IPS-18c (cell line): Measurements from ENCODE around the gene CHST12.

Experiments used
- H3K4me3 ChIP-seq: 2 replicates; pipeline ENCODE4 v1.7.0; 2013; ENCODE audit warnings: low read depth, mild to moderate bottlenecking, low read length, moderate library complexity; ENCODE audit not compliant: insufficient read depth
- H3K9me3 ChIP-seq: one replicate; pipeline ENCODE4 v1.6.1; 2013; ENCODE audit warnings: mild to moderate bottlenecking, low read length, moderate library complexity; ENCODE audit not compliant: control insufficient read depth, insufficient read depth

CHST12 gene

DNA sequence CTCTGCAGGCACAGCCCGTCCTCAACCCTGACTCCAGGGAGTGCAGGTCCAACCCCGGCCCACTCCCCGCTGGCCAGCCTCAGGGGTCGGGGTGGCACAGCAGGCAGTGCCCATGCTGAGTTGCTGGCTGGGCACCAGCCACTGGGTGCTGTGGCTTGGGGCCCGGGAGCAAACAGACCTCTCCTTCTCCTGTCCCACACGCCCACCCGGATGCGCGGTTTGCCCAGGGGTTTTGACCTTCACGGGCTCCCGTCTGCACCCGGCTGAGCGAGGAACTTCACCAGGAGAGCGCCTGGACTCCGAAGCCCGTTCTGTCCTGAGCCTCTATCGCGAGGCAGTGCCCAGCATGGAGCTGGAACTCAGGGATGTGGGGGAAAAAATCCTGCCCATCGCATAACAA, 75.4 kb downstream of the CHST12 start:
- no peaks in the 10 kb centered on the region for H3K9me3 ChIP-seq
- H3K4me3 ChIP-seq = no peak overlapping the region

DNA sequence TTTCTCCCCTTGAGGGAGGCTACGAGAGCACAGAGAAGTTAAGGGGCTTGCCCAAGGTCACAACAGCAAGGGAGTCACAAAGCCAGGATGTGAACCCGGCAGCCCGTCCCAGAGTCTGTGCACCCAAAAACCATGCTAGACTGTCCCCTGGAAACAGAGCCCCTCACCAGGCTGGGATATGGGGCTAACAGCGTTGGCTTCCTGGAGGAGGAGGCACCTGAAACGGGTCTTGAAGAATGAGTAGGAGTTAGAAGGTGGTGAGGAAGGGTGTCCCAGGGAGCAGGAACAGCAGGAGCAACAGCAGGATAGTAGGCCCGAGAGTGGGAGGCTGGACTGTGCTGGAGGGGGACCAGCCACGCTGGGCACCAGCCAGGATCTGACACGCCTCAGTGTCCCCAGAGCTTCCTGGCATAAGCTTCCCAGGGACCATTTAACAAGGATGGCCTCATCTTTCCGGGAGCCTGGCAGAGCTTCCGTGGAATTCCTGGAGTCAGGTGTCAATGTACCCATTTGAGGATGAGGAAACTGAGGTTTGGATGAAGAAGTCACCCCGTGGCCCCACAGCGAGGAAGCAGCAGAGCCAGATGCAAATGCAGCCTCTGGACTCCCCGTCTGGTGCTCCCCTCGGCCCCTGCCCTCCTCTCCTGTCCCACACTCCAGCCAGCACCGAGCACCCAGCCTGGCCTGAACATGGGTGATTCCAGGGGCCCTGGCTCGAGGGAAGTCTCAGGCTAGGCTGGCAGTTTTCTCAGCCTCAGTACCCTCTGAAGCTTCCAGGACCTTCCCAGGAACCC, 76.1 kb downstream of the CHST12 start:
- H3K4me3 ChIP-seq = no peak overlapping the region

DNA sequence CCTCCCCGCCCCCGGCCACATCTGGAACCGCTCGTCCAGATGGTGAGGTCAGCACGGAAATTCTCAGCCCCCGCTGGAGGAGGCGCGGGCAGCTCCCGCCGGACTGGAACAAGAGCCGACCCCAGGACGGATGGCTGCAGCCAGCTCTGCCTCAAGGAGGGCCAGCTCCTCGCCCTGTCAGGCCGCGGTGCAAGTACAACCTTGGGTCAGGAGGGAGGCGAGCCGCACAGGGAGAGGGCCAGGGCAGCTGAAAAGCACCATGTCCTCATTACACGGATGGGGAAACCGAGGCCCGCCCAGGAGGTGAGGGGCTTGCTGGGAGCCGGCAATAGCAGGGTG, 76.6 kb downstream of the CHST12 start:
- peaks cover 2% of the 10 kb centered on the region for H3K9me3 ChIP-seq
- H3K4me3 ChIP-seq = no peak overlapping the region

More for the DNA sequence above, 76.1 kb downstream of the CHST12 start:
- no peaks in the 10 kb centered on the region for H3K9me3 ChIP-seq

- H3K9me3 ChIP-seq = peaks cover 2% of the 10 kb centered on the region
- no peak overlapping the region for H3K4me3 ChIP-seq
These were observed 77.8 kb downstream of the CHST12 start for GRCh38 chr7:2481195-2481594.

GRCh38 chr7:2482725-2483451, 79.5 kb downstream of the CHST12 start:
- Histone ChIP-seq H3K9me3 (peaks cover 2% of the 10 kb centered on the region), H3K4me3 (no peak overlapping the region)

DNA sequence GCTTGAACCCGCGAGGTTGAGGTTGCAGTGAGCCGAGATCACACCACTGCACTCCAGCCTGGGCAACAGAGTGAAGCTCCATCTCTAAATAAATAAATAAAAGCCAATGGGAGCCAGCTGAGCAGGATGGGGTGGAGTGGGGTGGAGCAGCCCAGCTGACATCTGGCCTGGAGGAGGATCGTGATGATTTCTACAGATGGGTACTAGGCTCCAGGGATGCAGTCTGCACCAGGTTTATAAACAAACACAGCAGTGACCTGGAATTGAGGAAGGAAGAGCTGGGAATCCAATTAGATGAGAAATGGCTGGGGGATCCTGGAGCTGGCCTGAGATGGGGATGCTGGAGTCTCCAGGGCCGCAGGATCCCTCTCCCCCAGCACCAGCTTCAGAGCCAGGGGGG, 80.1 kb downstream of the CHST12 start:
- Histone ChIP-seq H3K9me3 (peaks cover 2% of the 10 kb centered on the region), H3K4me3 (no peak overlapping the region)

GRCh38 chr7:2484868-2485267, 81.5 kb downstream of the CHST12 start:
- H3K9me3 ChIP-seq = peaks cover 2% of the 10 kb centered on the region
- no peak overlapping the region for H3K4me3 ChIP-seq

GRCh38 chr7:2487586-2488271, 84.3 kb downstream of the CHST12 start:
- no peak overlapping the region for H3K4me3 ChIP-seq
- H3K9me3 ChIP-seq = peaks cover 2% of the 10 kb centered on the region

GRCh38 chr7:2488272-2488645, 84.8 kb downstream of the CHST12 start:
- peaks cover 2% of the 10 kb centered on the region for H3K9me3 ChIP-seq
- no peak overlapping the region for H3K4me3 ChIP-seq

DNA sequence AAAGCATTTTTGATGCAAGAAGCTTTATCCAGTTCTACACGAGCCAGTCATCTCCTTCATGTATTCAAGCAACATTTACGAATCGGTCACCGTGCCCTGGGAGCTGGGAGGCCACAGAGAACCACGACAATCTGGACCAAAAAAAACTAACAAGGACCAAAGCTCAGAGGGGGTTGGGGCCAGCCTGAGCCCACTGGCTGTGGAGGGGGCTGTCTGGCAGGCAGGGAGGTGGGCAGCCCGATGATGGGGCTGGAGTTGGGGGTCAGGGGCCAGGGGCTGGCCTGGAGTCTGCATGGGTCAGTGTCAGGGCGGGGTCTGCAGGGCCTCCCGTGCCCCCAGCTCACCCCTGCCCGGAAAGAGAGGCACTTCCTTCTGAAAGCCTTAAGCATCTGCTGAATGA, 85.3 kb downstream of the CHST12 start:
- H3K9me3 ChIP-seq = peaks cover 2% of the 10 kb centered on the region
- no peak overlapping the region for H3K4me3 ChIP-seq

DNA sequence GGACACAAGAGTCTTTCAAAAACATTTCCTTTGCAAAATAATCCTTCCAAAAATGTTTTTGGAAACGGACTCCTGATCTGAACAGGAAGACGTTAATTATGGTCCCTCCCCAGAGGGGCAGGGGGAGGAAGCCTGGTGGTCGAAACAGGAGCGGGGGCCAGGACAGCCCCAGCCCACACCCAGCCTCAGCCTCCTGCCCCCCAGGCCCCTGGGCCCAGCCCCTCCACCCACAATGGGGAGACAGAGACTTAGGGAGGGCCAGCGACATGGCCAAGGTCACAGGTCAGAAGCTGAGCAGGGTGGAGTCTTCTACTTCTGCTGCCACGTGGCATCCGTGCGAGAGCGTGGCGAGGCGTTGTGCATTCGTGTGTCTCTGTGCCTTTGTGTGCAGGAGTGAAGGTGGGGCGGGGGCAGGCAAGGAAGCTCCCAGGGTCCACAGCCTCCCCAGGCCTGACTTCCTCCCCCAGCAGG, 86.8 kb downstream of the CHST12 start:
- Histone ChIP-seq H3K4me3 (no peak overlapping the region), H3K9me3 (no peaks in the 10 kb centered on the region)

DNA sequence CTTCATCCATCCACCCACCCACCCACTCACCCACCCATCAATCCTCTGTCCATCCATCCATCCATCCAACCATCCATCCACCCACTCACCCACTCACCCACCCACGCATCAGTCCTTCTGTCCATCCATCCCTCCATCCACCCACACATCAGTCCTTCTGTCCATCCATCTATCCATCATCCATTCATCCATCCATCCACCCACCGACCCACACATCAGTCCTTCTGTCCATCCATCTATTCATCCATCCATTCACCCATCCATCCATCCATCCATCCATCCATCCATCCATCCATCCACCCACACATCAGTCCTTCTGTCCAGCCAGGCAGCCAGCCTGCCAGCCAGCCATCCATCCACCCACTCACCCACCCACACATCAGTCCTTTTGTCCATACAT, 88.6 kb downstream of the CHST12 start:
- Histone ChIP-seq H3K4me3 (no peak overlapping the region), H3K9me3 (no peaks in the 10 kb centered on the region)

DNA sequence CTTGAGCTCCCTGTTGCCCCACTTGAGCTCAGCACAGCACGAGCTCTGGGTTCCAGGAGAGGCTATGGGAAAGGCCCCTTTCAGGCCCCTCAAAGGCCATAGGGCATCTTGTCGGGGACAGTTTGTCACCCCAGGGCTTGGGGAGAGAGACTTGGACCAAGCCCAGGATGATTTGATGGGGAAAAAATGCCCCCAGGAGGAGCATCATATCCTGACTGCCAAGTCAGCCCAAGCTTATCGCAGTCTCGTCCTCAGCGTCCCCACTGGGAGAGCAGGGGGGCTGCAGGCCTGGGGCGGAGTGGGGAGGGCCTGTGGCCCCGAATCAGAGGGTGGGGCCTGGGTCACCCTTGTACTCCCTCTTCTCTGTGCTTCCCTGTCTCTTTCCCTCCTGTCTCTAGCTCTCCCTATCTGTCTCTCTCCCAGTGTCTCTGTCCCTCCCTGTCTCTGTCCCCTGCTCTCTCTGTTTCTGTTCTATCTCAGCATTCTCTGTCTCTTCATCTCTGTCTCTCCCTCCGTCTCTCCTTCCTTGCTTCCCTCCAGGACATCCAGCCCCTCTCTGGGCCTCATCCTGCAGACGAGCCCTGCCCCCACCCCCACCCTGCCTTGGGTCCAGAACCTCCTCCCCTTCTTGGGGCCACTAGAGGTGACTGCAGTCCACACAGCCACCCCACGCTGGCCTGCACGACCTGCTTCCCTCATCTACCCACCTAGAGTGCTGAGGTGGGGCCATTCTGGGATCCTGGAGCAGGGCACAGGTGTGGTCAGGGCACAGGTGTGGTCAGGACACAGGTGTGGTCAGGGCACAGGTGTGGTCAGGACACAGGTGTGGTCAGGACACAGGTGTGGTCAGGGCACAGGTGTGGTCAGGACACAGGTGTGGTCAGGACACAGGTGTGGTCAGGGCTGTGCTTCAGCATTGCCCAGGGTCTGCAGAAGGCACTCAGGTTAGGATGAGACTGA, 90.1 kb downstream of the CHST12 start:
- no peaks in the 10 kb centered on the region for H3K9me3 ChIP-seq
- H3K4me3 ChIP-seq = no peak overlapping the region

- Histone ChIP-seq H3K4me3 (no peak overlapping the region), H3K9me3 (no peaks in the 10 kb centered on the region)
These were observed 91.0 kb downstream of the CHST12 start for GRCh38 chr7:2494191-2495130.

GRCh38 chr7:2495418-2496299, 92.2 kb downstream of the CHST12 start:
- Histone ChIP-seq H3K4me3 (peak overlapping the region; percentile 9; the same call in 1 of the 2 replicates), H3K9me3 (no peaks in the 10 kb centered on the region)
